PC-9 (cell line): ENCODE results near the gene GLT1D1.

Source experiments
- CTCF ChIP-seq: fragments of 200-600 bp; sonication (generic); conservative IDR thresholded peaks from 2 replicates; pipeline ENCODE4 v1.6.1; 2017; ENCODE audit warnings: mixed run types, antibody characterized with exemption, mild to moderate bottlenecking, moderate library complexity
- EZH2 ChIP-seq: fragments of 200-600 bp; sonication (generic); IDR thresholded peaks from 2 replicates; pipeline ENCODE4 v1.8.0; 2017; ENCODE audit warnings: antibody characterized with exemption, low read depth

GRCh38 chr12:129016159-129016558 is 162.9 kb downstream of the GLT1D1 start:
- TF ChIP-seq EZH2 (no peak), CTCF (no peak)
